MM.1S (cell line): ENCODE results near the gene AP1G2.

ENCODE experiments used
- DNase-seq: peaks from one replicate; pipeline ENCODE4 v3.0.0-alpha.2; 2015
- H2AFZ ChIP-seq: fragments of 300-600 bp; sonication (generic); 2 replicates; pipeline ENCODE4 v1.6.0; 2016; ENCODE audit warnings: antibody characterized with exemption, low read length
- H3F3A ChIP-seq: fragments of 300-600 bp; sonication (generic); 2 replicates; pipeline ENCODE4 v1.6.1; 2016; ENCODE audit warnings: mild to moderate bottlenecking, antibody characterized with exemption, low read length, moderate library complexity, mixed read lengths; ENCODE audit not compliant: insufficient read depth
- H3K27ac ChIP-seq: fragments of 300-600 bp; sonication (generic); 2 replicates; pipeline ENCODE4 v1.5.1; 2016; ENCODE audit warnings: mild to moderate bottlenecking, low read length
- H3K27me3 ChIP-seq: fragments of 300-600 bp; sonication (generic); replicated peaks from 2 replicates; pipeline ENCODE4 v1.6.0; 2016; ENCODE audit warnings: low read length; ENCODE audit not compliant: insufficient read depth
- H3K36me3 ChIP-seq: fragments of 300-600 bp; sonication (generic); replicated peaks from 2 replicates; pipeline ENCODE4 v1.6.1; 2016; ENCODE audit warnings: mild to moderate bottlenecking, low read length, mixed read lengths; ENCODE audit not compliant: insufficient read depth
- H3K4me1 ChIP-seq: fragments of 300-600 bp; sonication (generic); 2 replicates; pipeline ENCODE4 v1.6.1; 2016; ENCODE audit warnings: low read length, mixed read lengths
- H3K4me2 ChIP-seq: fragments of 300-600 bp; sonication (generic); 2 replicates; pipeline ENCODE4 v1.6.0; 2016; ENCODE audit warnings: low read depth, low read length
- H3K4me3 ChIP-seq: fragments of 300-600 bp; sonication (generic); 2 replicates; pipeline ENCODE4 v1.5.1; 2016; ENCODE audit warnings: low read length, mixed read lengths
- H3K79me2 ChIP-seq: fragments of 300-600 bp; sonication (generic); 2 replicates; pipeline ENCODE4 v1.6.1; 2016; ENCODE audit warnings: mixed run types, low read length, mixed read lengths
- H3K9ac ChIP-seq: fragments of 300-600 bp; sonication (generic); 2 replicates; pipeline ENCODE4 v1.6.1; 2016; ENCODE audit warnings: low read length, mixed read lengths
- H3K9me2 ChIP-seq: fragments of 300-600 bp; sonication (generic); replicated peaks from 2 replicates; pipeline ENCODE4 v1.6.1; 2016; ENCODE audit warnings: mild to moderate bottlenecking, low read length, mixed read lengths; ENCODE audit not compliant: insufficient read depth
- H3K9me3 ChIP-seq: fragments of 300-600 bp; sonication (generic); replicated peaks from 2 replicates; pipeline ENCODE4 v1.6.1; 2016; ENCODE audit warnings: mild to moderate bottlenecking, low read length, mixed read lengths; ENCODE audit not compliant: insufficient read depth
- H4K20me1 ChIP-seq: fragments of 300-600 bp; sonication (generic); 2 replicates; pipeline ENCODE4 v1.6.1; 2016; ENCODE audit warnings: mild to moderate bottlenecking, low read length, moderate library complexity, mixed read lengths; ENCODE audit not compliant: insufficient read depth
- CTCF ChIP-seq: fragments of 300-600 bp; sonication (generic); IDR thresholded peaks from 2 replicates; pipeline ENCODE4 v1.5.1; 2016; ENCODE audit warnings: antibody characterized with exemption, low read length, mixed read lengths
- EZH2 ChIP-seq: fragments of 300-600 bp; sonication (generic); optimal IDR thresholded peaks from 2 replicates; pipeline ENCODE3; 2017; ENCODE audit warnings: low read depth, mild to moderate bottlenecking, antibody characterized with exemption, low read length, mixed read lengths
- EZH2phosphoT487 ChIP-seq: fragments of 300-600 bp; sonication (generic); IDR thresholded peaks from 2 replicates; pipeline ENCODE4 v1.6.1; 2018; ENCODE audit warnings: antibody characterized with exemption, low read length

Gene AP1G2

GRCh38 chr14:23551266-23552028 lies 16.1 kb downstream of the AP1G2 start, which contains the start of gene ZFHX2:
TSS of gene ZFHX2 (minus strand) at chr14:23551765. CDS start at chr14:23535325, 16,440 bp downstream.
- Histone ChIP-seq H3K79me2 (peaks cover 2% of the 10 kb centered on the region), H3K27ac (no peak within 1 kb of the TSS), H3F3A (no peaks in the 10 kb centered on the region), H2AFZ (peak within 1 kb of the TSS; percentile 74), H3K9ac (peak within 1 kb of the TSS; percentile 23; the same call in 1 of the 2 replicates), H3K27me3 (no peaks in the 10 kb centered on the region), H3K4me2 (peak within 1 kb of the TSS; percentile 76), H3K36me3 (no peaks in the 10 kb centered on the region), H3K4me3 (peak within 1 kb of the TSS; percentile 65), H3K9me3 (no peaks in the 10 kb centered on the region), H4K20me1 (no peaks in the 10 kb centered on the region), H3K4me1 (no peaks in the 10 kb centered on the region), H3K9me2 (no peaks in the 10 kb centered on the region)
- TF ChIP-seq CTCF (no peak), EZH2phosphoT487 (no peak), EZH2 (no peak)
- peak; percentile 38 for DNase-seq

GRCh38 chr14:23550812-23551265 lies 16.8 kb downstream of the AP1G2 start:
- Histone ChIP-seq H3K4me3 (peak overlapping the region; percentile 65), H3K9me2 (no peaks in the 10 kb centered on the region), H2AFZ (peak overlapping the region; percentile 74), H3K9me3 (no peaks in the 10 kb centered on the region), H3K79me2 (no peaks in the 10 kb centered on the region), H3K27me3 (no peaks in the 10 kb centered on the region), H3K4me1 (no peaks in the 10 kb centered on the region), H3K4me2 (peak overlapping the region; percentile 76), H3K9ac (peak overlapping the region; percentile 23; the same call in 1 of the 2 replicates), H3K27ac (no peak overlapping the region), H3K36me3 (no peaks in the 10 kb centered on the region), H3F3A (no peaks in the 10 kb centered on the region), H4K20me1 (no peaks in the 10 kb centered on the region)
- no peak for TF ChIP-seq EZH2phosphoT487
- DNase-seq: no peak

- no peak for TF ChIP-seq EZH2phosphoT487
- TF ChIP-seq CTCF: no peak
- no peak for TF ChIP-seq EZH2
- Histone ChIP-seq H3K27ac (no peak overlapping the region), H3F3A (no peaks in the 10 kb centered on the region), H3K9ac (no peak overlapping the region), H3K4me1 (no peaks in the 10 kb centered on the region), H3K9me2 (no peaks in the 10 kb centered on the region), H3K27me3 (no peaks in the 10 kb centered on the region), H3K36me3 (no peaks in the 10 kb centered on the region), H2AFZ (no peak overlapping the region), H3K79me2 (no peaks in the 10 kb centered on the region), H3K4me3 (no peak overlapping the region), H3K4me2 (no peak overlapping the region), H3K9me3 (no peaks in the 10 kb centered on the region), H4K20me1 (no peaks in the 10 kb centered on the region)
- no peak for DNase-seq
Observed at GRCh38 chr14:23550131-23550811, 17.3 kb downstream of the AP1G2 start.
